ENCODE measurements around the gene EDC4. TPM values are rescaled to one million over a fixed set of nuclear protein-coding genes. Genes with fewer than 3 reads are reported as not detected.
A peak's percentile ranks its signal among the peaks of the same experiment; 100 is the strongest.

The EDC4 gene
- total and polyA plus RNA-seq, 2 of the 13 experiments (the other 11 are each of a cell fraction or from before 2014, with no cell fraction given), result 51.4 to 59.1 TPM

DNA sequence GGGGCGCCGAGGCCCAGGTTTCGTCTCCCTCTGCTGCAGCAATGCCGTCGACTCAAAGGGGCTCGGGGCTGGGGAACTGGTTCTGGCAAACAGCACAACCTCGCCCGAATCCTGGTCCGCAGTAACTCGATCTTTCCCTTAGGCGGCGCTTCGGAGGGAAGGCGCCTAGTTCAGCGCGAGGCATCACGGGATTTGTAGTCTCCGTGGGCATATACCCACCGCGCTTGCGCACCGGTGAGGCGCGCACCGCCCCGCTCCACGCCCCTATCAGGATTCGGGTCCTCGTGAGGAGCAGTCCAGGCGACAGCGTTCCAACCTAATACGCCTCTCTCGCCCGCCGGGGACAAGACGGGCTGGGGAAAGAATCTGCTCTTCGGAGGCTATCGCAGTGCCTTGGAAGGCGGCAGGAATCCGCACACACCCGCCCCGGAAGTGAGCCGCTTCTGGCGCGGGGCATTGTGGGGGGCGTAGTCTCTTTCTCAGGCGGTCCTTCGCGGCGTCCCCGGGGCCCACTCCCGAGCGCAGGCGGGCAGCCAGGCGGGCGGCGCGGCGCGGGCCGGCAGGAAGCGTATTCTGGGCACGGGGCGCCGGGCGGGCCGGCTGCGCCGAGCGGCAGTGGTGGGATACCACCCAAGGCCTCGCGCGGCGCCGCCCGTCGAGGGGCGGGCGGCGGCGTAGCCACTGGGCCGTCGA, 30.9 kb upstream of the EDC4 start, which contains the start of gene THAP11 (continued):
- TF ChIP-seq, protein P1, sequence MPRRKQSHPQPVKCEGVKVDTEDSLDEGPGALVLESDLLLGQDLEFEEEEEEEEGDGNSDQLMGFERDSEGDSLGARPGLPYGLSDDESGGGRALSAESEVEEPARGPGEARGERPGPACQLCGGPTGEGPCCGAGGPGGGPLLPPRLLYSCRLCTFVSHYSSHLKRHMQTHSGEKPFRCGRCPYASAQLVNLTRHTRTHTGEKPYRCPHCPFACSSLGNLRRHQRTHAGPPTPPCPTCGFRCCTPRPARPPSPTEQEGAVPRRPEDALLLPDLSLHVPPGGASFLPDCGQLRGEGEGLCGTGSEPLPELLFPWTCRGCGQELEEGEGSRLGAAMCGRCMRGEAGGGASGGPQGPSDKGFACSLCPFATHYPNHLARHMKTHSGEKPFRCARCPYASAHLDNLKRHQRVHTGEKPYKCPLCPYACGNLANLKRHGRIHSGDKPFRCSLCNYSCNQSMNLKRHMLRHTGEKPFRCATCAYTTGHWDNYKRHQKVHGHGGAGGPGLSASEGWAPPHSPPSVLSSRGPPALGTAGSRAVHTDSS (CRISPR knock-in tag; conservative IDR thresholded peaks at IDR 0.05), result no peak
- TF ChIP-seq, protein P2, sequence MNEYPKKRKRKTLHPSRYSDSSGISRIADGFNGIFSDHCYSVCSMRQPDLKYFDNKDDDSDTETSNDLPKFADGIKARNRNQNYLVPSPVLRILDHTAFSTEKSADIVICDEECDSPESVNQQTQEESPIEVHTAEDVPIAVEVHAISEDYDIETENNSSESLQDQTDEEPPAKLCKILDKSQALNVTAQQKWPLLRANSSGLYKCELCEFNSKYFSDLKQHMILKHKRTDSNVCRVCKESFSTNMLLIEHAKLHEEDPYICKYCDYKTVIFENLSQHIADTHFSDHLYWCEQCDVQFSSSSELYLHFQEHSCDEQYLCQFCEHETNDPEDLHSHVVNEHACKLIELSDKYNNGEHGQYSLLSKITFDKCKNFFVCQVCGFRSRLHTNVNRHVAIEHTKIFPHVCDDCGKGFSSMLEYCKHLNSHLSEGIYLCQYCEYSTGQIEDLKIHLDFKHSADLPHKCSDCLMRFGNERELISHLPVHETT (CRISPR knock-in tag; conservative IDR thresholded peaks at IDR 0.05), result no peak; the same call in 1 of the 2 replicates
- TF ChIP-seq, protein P3, sequence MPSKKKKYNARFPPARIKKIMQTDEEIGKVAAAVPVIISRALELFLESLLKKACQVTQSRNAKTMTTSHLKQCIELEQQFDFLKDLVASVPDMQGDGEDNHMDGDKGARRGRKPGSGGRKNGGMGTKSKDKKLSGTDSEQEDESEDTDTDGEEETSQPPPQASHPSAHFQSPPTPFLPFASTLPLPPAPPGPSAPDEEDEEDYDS (CRISPR knock-in tag; IDR thresholded peaks at IDR 0.05), result peak; percentile 85
- TF ChIP-seq TBP (CRISPR knock-in tag; IDR thresholded peaks at IDR 0.05), result no peak
- peak; percentile 88; the same call in 1 of the 2 replicates for TF ChIP-seq ZNF614 (CRISPR knock-in tag; IDR thresholded peaks at IDR 0.05; ENCODE audit: borderline replicate concordance)
- peak; percentile 60 for TF ChIP-seq SALL1 (CRISPR knock-in tag; IDR thresholded peaks at IDR 0.05)
- TF ChIP-seq, protein P4, sequence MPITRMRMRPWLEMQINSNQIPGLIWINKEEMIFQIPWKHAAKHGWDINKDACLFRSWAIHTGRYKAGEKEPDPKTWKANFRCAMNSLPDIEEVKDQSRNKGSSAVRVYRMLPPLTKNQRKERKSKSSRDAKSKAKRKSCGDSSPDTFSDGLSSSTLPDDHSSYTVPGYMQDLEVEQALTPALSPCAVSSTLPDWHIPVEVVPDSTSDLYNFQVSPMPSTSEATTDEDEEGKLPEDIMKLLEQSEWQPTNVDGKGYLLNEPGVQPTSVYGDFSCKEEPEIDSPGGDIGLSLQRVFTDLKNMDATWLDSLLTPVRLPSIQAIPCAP (CRISPR knock-in tag; IDR thresholded peaks at IDR 0.05; ENCODE audit: low read depth), result no peak
- peak; percentile 53; the same call in 1 of the 2 replicates for TF ChIP-seq DMAP1 (CRISPR knock-in tag; IDR thresholded peaks at IDR 0.05)
- TF ChIP-seq, protein P5, sequence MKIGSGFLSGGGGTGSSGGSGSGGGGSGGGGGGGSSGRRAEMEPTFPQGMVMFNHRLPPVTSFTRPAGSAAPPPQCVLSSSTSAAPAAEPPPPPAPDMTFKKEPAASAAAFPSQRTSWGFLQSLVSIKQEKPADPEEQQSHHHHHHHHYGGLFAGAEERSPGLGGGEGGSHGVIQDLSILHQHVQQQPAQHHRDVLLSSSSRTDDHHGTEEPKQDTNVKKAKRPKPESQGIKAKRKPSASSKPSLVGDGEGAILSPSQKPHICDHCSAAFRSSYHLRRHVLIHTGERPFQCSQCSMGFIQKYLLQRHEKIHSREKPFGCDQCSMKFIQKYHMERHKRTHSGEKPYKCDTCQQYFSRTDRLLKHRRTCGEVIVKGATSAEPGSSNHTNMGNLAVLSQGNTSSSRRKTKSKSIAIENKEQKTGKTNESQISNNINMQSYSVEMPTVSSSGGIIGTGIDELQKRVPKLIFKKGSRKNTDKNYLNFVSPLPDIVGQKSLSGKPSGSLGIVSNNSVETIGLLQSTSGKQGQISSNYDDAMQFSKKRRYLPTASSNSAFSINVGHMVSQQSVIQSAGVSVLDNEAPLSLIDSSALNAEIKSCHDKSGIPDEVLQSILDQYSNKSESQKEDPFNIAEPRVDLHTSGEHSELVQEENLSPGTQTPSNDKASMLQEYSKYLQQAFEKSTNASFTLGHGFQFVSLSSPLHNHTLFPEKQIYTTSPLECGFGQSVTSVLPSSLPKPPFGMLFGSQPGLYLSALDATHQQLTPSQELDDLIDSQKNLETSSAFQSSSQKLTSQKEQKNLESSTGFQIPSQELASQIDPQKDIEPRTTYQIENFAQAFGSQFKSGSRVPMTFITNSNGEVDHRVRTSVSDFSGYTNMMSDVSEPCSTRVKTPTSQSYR (CRISPR knock-in tag; IDR thresholded peaks at IDR 0.05; ENCODE audit: borderline replicate concordance), result no peak
- no peak for TF ChIP-seq ZNF317 (CRISPR knock-in tag; IDR thresholded peaks at IDR 0.05)
- no peak for TF ChIP-seq NBN (conservative IDR thresholded peaks at IDR 0.05)
- TF ChIP-seq SRY (CRISPR knock-in tag; IDR thresholded peaks at IDR 0.05), result peak; percentile 28; the same call in 1 of the 2 replicates
- peak; percentile 87 for TF ChIP-seq RBFOX2 (IDR thresholded peaks at IDR 0.05; ENCODE audit: low read depth, low read length)
- peak; percentile 67 for TF ChIP-seq ZMYM4 (CRISPR knock-in tag; IDR thresholded peaks at IDR 0.05)
- peak; percentile 96 for TF ChIP-seq XRCC5 (optimal IDR thresholded peaks at IDR 0.05; ENCODE audit: low read length)
- peak; percentile 88 for TF ChIP-seq ZNF619 (CRISPR knock-in tag; IDR thresholded peaks at IDR 0.05)
- TF ChIP-seq MIXL1 (CRISPR knock-in tag; IDR thresholded peaks at IDR 0.05), result peak; percentile 81
- TF ChIP-seq ZFP41 (CRISPR knock-in tag; IDR thresholded peaks at IDR 0.05; ENCODE audit: borderline replicate concordance), result no peak; the same call in 1 of the 2 replicates
